Brain pericyte (primary cell): ENCODE data around the gene RBM14.
"Not testable (repeated sequence)": the region's sequence is repeated elsewhere in the genome, so short reads cannot be mapped to it uniquely, and the experiment has no call there.

ENCODE experiments used
- DNase-seq: peaks from one replicate; pipeline ENCODE4 v3.0.0-alpha.2; 2012; ENCODE audit warnings: low read depth, low spot score

RBM14 gene

DNA sequence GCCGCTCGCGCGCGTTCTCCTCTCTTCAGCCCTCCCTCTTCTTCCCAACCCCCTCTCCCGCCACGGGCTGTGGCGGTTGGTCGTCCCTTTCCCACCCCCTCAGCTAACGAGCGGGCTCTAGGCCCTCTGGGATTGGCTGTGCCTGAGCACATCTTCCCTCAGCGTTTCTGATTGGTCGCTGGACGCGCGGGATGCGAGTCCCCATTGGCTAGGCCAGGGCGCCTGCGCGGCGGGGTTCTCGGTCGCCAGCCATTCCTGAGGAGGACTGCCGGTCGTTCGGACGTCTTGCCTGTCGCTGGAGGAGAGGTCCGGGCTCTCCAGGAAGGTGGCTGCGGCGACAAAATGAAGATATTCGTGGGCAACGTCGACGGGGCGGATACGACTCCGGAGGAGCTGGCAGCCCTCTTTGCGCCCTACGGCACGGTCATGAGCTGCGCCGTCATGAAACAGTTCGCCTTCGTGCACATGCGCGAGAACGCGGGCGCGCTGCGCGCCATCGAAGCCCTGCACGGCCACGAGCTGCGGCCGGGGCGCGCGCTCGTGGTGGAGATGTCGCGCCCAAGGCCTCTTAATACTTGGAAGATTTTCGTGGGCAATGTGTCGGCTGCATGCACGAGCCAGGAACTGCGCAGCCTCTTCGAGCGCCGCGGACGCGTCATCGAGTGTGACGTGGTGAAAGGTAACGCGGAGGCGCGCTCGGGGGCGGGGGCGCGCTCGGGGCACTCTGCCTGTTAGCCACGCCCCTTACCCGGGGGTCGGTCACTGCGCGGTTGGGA is at the start of gene RBM14:
Gene RBM14, plus strand, starts transcription at position 252 of the 776 bp plus-strand sequence. Its CDS starts 91 bp downstream, at position 343.
- peak; percentile 97 for DNase-seq

- DNase-seq: no peak
Observed at GRCh38 chr11:66567787-66568123, 48.7 kb upstream of the RBM14 start.

- no peak for DNase-seq
Observed at GRCh38 chr11:66568124-66568916, 48.1 kb upstream of the RBM14 start, which contains the start of gene CTSF. Gene CTSF, minus strand, starts transcription at chr11:66568606. Its CDS starts 120 bp downstream, at chr11:66568486.

DNA sequence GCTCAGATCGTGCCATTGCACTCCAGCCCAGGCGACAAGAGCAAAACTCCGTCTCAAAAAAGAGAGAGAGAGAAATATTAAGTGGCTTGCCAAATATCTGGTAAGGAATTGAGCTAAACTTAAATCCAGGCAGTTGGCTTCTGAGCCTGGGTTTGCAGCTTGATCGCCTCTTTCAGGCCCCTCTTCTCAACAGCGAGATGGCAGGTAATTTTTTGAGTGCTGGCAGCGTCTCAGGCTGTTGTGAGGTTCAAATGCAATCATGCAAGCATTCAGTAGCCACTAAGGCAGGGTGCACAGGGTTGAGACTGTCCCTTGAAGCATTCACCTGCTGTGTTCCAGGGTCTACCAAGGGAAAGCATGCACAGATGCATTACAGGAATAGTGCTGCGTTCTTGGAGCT is 47.4 kb upstream of the RBM14 start:
- DNase-seq: no peak

GRCh38 chr11:66570079-66570849 is 46.2 kb upstream of the RBM14 start:
- no peak for DNase-seq

- DNase-seq: no peak
Observed at GRCh38 chr11:66570850-66571180, 45.6 kb upstream of the RBM14 start.

GRCh38 chr11:66579017-66579606 is 37.3 kb upstream of the RBM14 start:
- DNase-seq: no peak

GRCh38 chr11:66580803-66581202 is 35.6 kb upstream of the RBM14 start:
- no peak for DNase-seq

DNA sequence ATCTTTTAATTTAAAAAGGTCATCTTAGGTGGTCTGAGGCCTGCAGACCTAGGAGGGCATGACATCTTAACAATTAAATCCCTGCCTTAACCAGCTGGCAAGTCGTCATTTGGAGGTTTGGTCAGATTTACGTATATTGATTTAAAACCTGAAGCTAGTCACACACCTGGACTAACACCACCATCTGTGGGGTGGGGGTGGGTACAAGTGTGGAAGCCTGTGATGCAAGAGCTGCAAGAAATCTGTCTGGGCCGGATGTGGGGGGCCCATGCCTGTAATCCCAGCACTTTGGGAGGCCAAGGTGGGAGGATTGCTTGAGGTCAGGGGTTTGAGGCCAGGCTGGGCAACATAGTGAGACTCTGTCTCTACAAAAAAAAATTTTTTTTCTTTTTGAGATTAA is 35.2 kb upstream of the RBM14 start:
- no peak for DNase-seq

DNA sequence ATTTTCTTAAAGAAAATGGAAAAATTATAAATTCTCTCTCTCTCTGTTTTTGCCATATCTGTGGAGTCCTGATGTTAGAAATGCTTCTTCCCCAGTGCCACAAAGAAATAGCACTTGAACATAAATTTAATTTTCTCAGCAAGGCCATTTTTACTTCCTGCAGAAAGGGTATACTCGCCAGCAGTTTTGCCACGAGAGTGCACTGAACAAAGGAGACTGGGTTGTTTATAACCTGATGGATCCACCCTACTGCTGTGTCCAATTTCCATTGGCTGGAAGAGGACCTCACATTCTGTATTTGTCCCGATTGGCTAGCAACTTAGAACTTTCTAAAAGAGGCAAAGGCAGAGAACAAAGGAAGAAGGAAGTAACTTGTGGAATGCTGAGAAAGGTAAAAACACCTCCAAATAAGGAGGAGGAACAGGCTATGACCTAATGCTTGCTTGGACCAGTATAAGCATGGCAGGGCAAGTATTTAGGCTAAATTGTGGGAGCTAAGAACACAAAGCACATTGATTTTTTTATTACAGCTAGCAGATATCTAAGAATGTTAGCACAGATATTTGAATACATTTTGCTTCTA is 33.8 kb upstream of the RBM14 start:
- not testable (repeated sequence) for DNase-seq

DNA sequence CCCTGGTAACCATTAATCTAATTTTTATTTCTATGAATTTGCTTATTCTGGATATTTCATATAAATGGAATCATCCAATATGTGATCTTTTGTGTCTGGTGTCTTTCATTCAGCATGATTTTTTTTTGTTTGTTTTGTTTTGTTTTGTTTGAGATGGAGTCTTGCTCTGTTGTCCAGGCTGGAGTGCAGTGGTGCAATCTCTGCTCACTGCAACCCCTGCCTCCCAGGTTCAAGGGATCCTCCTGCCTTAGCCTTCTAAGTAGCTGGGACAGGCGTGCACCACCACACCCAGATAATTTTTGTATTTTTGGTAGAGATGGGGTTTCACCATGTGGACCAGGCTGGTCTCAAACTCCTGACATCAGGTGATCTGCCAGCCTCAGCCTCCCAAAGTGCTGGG is 31.0 kb upstream of the RBM14 start:
- not testable (repeated sequence) for DNase-seq

DNA sequence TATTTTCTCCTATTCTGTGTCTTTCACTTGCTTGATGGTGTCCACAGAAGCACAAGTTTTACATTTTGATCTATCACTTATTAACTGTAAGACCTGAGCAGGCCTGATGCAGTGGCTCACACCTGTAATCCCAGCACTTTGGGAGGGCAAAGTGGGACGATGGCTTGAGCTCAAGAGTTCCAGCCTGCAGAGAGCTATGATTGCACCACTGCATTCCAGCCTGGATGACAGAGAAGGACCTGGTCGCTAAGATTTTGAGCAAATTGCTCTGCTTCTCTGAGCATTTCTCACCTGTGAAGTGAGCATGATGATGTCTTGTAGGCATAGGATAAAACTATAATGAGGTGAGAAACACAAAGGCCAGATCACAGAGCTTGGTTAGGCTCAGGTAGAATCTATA is 30.3 kb upstream of the RBM14 start:
- DNase-seq: no peak

DNA sequence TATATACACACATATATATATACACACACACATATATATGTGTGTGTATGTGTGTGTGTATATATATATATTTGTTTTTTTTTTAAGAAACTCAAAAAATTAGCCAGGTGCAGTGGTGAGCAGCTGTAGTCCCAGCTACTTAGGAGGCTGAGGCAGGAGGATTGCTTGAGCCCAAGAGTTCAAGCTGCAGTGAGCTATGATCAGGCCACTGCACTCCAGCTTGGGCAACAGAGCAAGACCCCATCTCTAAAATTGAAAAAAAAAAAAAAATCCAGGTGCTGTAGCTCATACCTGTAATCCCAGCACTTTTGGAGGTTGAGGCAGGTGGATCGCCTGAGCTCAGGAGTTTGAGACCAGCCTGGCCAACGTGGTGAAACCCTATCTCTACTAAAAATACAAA is 27.1 kb upstream of the RBM14 start:
- DNase-seq: not testable (repeated sequence)

- DNase-seq: no peak
Observed at GRCh38 chr11:66589996-66590675, 26.3 kb upstream of the RBM14 start.

DNA sequence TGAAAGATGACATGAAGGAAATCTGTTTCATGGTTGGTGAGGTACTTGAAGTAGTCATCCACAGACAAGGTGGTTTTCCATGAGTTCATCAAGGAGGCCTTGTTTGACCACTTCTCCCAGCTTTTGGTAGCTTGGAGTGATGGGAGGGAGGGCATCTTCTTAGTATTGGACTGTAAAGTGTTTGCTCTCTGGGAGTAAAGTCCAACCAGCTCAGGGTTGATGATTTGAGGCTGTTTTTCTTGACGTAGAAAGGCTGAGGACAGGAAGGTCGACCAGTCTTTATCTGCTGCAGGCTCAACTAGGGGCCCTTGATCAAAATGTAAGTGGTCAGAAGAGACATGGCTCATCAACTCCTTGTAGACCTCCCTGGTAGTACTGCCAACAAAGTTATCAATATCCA is 25.3 kb upstream of the RBM14 start:
- DNase-seq: no peak

GRCh38 chr11:66592457-66593302 is 23.8 kb upstream of the RBM14 start, which contains the start of the genes CCDC87 and CCS:
Gene CCDC87, minus strand, starts transcription at chr11:66593063. Its CDS starts 48 bp downstream, at chr11:66593015.
Gene CCS, plus strand, starts transcription at chr11:66593185. Its CDS starts 77 bp downstream, at chr11:66593262.
- peak; percentile 81 for DNase-seq

DNA sequence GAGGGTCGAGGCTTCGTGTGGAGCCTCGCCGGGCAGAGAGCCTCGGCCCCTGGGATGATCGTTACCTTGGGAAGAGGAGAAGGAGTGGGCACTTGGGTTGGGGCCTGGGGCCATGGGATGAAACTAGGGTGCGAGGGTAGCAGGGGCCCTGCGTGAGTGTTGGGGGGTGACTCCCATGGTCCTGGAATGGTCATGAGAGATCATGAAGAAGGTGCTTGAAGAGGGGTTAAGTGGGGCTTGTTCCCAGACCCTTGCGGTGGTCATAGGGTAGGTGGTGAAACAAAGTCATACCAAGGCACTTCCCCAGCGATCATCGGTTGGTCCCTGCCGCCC is 23.2 kb upstream of the RBM14 start:
- DNase-seq: no peak

DNA sequence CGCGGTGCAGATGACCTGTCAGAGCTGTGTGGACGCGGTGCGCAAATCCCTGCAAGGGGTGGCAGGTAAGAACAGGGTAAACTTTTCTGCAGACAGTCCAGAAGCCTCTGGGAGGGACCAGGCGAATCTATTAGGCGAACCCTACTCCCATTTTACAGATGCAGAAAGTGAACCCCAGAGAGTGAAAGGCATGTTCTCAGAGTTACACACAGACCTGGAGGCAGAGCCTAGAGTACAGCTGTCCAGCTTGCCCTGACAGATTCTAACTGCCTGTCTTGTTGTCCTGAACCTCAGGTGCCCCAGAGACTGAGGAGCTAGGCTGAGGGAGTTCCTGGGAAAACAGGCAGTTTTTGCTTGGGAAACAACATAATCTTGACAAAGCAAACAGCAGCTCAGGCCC is 22.8 kb upstream of the RBM14 start:
- DNase-seq: no peak

DNA sequence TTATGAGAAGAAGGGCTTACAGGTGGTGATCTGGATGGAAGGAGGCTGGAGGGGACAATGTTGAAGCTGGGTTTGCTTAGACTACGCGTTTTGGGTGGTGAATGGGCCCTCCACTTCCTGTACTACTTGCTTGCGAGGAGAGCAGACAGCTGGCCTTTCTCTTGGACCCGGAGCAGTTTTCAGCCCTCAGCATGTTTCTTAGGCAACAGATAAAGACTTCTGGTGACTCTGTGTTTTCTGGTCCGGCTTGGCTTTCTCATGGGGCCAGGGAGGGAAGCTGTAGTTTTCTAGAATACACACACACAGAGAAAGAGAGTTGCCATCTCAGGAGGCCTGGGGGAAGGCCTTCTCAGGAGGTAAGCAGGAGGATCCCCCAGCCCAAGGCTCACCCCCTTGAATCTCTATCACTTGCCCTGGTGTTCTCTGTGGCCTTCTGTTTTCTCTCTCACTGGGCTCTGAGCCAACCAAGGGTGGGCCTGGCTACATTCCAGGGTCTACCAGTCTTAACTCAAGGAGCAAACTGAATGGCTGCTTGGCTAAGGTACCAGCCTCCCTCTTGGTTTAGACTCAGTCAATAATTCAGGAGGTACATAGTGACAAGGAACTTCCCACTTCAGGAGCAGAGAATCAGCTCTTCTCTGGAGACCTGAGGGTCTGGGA is 21.1 kb upstream of the RBM14 start:
- no peak for DNase-seq
